NCI-H524 treated with DMSO at 0.1 percent for 48 hours (cell line): Measurements from ENCODE around the gene MYO16.

ENCODE experiments used
- DNase-seq: peaks from one replicate; lab custom pipeline; 2025; lab: John Stamatoyannopoulos, UW

MYO16 gene

DNA sequence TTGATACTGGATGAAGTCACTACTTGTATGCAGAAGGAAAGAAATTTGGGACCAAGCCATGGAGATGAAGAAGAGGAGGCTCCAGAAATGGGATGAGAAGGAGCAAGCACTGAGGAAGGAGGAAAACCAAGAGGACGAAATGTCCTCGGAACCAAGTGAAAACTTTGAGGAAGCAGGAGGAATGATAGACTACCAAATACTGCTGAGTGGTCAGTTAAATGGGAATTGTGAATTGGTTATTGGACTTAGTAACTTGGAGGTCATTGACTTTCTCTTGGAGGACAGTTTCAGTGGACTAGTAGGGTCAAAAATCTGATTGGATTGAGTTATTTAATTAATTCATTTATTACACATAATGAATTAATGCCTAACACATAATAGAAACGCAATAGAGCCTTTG lies 167.9 kb downstream of the MYO16 start:
- DNase-seq = no peak

GRCh38 chr13:108807841-108808240 lies 178.4 kb downstream of the MYO16 start:
- no peak for DNase-seq

DNA sequence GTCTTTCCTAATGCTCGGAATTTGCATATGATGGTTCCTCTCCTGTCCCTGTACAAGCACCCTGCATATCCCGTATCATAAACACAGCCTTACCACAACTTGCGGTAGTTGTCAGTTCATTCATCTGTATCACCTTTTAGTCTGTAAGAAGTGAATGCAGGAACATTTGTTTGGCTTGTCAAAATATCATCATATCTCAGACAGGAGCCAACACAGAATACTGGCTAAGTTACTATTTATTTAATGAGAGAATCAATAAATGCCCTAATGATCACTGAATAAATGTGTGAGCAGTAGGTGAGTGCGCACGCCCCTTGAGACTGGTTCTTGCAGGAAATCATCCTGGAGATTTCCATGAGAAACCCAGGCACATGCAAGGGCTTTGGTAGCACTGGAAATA lies 182.8 kb downstream of the MYO16 start:
- no peak for DNase-seq

DNA sequence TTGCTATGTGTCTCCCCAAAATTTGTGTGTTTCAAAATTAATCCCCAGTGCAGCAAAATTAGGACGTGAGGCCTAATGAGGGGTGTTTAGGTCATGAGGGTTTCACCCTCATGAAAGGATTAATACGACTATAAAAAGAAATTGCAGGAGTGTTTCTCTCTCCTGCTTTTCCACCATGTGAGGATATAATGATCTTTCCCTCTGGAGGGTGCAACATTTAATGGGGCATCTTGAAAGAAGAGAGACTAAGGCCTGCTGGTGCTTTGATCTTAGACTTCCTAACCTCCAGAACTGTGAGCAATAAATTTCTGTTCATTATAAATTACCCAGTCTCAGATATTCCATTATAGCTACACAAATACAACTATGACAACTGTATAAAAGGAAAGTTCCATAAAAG lies 183.2 kb downstream of the MYO16 start:
- no peak for DNase-seq

DNA sequence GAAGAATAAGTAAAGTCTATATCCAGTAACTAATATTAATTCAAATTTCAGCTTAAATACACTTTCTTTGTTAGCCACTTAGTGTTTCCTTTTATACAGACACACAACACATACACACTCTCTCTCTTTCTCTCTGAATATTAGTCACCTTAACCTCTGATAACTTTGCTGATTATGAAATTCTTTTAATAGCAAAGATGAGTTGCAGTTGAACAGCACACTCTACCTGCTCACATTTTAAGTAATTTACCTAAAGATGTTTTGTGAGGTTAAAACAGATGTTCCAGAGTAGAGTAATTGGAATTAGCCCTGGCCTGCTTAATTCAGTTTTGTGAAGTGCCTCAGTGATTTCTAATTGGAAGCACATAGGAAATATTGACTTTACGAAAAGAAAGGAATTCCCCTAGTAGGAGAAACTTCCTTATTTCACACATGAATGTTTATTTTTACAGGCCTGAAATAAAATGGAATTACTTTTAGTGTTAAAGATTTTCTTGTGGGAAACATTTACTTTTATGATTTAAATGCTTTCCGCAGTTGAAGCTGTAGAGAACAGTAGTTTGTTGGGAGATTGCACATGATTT lies 184.3 kb downstream of the MYO16 start:
- no peak for DNase-seq

DNA sequence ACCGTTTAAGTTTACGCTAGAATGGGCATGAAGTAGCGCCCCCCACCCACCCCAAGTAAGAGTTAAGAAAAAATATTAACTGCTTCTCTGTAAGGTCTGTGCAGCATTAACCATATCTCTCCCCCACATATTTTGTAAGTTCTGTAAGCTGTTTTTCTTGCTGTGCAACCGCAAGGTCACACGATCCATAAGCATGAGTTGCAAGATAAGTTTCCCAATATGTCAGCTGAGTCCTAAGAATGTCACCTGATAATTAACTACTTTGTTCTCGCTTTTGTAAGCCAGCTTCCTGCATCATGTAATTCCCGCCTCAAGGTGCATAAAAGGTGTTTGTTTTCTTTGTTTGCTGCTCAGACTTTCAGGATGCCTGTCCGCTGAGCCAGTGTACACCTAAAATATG lies 187.0 kb downstream of the MYO16 start:
- no peak for DNase-seq

DNA sequence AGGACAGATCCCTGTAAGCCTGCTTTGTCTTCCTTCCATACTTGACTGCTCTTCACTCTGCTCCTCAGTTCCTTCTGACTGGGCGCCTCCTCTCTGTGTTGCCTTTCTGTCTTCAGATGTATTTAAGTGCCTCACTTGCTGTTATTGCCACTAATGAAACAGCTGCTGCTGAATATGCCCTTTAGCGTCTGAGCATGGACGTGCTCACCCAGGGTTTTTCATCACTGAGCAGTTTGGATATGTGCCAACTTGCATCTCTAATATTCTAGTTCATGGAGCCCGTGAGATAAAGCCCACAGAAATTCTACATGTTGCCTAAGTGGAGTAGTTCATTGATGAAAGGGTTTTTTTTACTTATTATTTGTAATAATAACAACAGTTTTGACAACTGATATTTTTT lies 198.2 kb downstream of the MYO16 start:
- DNase-seq = peak; percentile 74

- DNase-seq = no peak
Observed at GRCh38 chr13:108828086-108828815, 198.8 kb downstream of the MYO16 start.

DNA sequence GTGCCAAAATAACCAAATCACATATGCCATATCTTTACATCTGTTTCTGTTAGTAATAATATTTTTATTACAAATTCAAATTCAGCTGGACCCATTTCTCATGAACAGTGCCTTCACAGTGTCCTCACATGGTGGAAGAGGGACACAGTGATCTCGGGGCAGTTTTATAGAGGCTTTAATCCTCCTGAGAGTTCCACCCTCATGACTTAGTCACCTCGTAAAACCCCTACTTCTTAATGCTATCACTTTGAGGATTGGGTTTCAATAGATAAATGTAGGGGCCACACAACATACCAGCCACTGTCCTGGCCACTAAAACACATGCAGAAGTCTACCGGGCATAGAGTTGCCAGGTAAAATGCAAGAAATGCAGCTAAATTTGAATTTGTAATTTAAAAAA lies 201.5 kb downstream of the MYO16 start:
- no peak for DNase-seq

- DNase-seq = no peak
Observed at GRCh38 chr13:108833531-108833930, 204.1 kb downstream of the MYO16 start.

- DNase-seq = no peak
Observed at GRCh38 chr13:108834193-108834592, 204.8 kb downstream of the MYO16 start.

GRCh38 chr13:108835083-108835482 lies 205.7 kb downstream of the MYO16 start:
- DNase-seq = no peak

DNA sequence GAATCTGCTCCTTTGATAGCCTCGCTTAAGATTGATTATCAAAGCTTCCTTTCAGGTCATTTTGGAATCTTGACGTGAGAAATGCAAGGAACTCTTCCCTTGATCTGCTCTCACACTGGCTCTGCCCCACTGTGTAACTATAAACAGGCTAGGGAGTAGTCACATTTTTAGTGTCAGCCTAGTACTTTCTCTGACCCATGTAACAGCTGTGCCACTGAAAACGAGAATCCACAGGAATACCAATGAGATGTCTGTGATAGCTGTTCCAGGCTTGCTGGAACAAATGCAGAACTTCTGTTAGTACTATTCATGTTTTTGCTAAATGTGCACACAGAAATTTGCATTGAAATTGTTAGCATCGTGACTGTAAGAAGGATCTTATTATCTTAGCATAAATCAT lies 221.3 kb downstream of the MYO16 start:
- DNase-seq = no peak

GRCh38 chr13:108851660-108852059 lies 222.2 kb downstream of the MYO16 start:
- no peak for DNase-seq

- no peak for DNase-seq
Observed at GRCh38 chr13:108853031-108853430, 223.6 kb downstream of the MYO16 start.

- DNase-seq = no peak
Observed at GRCh38 chr13:108855737-108856387, 226.5 kb downstream of the MYO16 start.

GRCh38 chr13:108858676-108859075 lies 229.3 kb downstream of the MYO16 start:
- no peak for DNase-seq

GRCh38 chr13:108859197-108860012 lies 230.0 kb downstream of the MYO16 start:
- DNase-seq = no peak

- no peak for DNase-seq
Observed at GRCh38 chr13:108860418-108860817, 231.0 kb downstream of the MYO16 start.

DNA sequence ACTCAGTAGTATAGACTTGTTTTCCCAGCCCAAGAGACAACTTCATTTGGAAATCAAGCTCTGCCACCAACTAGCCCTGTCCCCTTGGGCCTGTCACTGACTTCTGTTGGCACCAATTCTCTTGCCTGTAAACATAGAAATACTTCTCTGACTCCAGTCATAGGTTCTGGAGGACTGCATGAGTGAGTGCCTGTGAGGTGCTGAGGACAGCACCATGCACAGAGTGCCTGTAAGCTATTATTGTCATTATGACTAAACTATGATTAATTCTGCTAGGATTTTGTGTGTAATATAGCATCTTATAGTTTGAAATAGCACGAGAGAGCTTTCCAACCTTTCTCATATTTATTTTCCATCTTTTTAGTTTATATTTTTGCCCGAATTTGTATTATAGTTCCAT lies 247.9 kb downstream of the MYO16 start:
- DNase-seq = no peak

- no peak for DNase-seq
Observed at GRCh38 chr13:108878732-108879131, 249.3 kb downstream of the MYO16 start.

DNA sequence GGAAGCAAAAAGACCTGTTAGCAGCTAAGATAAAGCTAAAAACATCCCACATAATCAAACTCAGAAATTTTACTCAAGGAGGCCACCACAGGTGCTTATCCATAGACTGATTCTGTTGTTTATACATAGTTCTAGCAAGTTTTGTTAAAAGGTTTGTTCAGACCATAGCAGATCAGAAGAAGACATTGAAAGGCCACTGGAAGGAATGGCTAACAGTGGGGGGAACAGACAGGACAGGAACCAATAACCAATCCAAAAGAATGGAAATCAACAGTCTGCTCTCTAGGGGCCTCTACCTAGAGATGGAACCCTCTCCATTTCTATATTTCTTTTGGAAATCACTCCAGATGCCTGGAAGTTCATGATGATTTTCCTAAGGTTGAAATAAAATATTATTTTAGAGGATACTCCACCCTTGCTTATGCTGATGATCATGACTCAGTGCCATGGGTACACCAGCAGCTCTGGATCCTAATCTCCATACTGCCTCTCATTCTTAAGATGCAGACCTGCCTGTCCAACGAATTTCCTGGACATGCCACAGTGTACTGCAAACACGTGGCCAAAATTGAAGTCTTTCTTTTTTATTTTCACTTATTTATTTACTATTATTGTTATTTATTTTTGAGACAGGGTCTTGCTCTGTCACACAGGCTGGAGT lies 260.0 kb downstream of the MYO16 start:
- no peak for DNase-seq
